HG02970 (cell line): ENCODE results near the gene CAMK2D.

Source experiments
- ATAC-seq: cut with Tn5 transposase; IDR thresholded peaks from one replicate; pipeline ENCODE4 v1.9.1; 2021; ENCODE audit warnings: mild to moderate bottlenecking, moderate library complexity, moderate number of reproducible peaks; ENCODE audit not compliant: unreplicated experiment, low FRiP score

Gene CAMK2D

DNA sequence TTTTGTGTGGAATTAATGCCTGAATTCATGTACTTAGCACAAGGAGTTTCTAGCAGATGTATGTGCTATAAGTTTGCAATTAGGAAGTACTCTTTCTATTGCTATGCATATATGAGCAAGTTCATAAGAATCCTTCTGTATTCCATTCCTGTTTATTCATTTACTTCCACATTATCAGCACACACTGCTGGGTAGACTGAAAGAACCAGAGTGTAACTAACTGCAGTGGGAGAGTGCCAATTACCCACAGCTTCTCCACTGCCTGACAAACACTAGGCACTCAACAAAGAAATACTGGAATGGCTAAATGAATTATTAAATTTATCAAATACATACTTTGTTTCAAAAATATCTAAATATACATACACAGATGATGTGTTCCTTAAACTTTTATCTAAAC lies 219.6 kb downstream of the CAMK2D start:
- no peak for ATAC-seq

DNA sequence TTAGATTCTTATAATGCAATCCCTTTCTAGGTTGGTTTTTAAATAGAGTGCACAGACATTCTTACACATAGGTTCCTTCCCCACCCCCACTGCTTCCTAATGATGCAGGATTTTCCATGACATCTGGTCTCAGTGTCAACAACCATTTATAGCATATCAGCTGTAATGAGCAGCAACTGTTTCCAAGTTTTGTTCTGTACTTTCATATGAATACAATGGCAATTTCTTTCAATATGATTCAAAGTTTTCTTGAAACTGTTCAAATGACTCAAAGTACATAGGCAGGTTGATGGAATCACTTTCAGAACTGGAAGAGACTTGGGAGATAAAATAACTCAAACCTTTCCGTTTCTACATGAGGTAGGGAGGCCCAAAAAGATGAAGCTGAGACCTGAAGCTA lies 220.7 kb downstream of the CAMK2D start:
- no peak for ATAC-seq

DNA sequence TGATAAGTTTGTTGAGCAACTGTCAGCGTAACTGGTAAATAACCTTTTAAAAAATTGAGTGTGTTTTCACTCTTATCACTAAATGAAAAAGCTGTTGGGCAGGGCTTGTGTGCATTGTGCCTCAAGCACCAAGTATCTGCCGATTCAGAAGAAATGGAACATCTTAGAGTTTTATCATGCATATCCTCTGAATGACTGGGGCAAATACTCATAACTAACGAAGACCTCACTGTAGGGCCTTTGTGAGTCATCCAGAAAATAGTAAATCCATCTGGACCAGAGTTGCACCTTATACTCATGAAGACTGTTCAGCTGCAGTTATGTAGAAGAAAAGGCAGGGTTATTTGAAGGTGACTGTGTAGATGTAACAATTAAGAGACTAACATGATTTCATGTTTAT lies 222.1 kb downstream of the CAMK2D start:
- no peak for ATAC-seq

DNA sequence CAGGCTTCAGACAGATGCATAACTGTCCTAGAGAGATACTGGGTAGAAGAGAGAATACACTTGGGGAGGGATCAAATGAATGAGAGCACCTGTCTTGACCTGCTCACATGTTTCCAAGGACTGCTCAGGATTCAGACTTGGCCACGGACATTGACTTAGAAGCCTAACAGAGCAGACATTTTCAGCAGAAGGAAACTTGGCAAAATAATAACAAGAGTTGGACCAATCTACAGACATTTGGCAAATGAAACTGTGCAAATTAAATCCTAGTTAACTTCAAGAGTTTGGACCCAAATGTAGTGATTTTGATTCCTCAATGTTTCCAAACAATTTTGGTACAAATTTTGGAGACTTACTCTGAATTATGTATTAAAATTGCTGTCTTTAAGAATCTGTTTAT lies 223.9 kb downstream of the CAMK2D start:
- no peak for ATAC-seq

DNA sequence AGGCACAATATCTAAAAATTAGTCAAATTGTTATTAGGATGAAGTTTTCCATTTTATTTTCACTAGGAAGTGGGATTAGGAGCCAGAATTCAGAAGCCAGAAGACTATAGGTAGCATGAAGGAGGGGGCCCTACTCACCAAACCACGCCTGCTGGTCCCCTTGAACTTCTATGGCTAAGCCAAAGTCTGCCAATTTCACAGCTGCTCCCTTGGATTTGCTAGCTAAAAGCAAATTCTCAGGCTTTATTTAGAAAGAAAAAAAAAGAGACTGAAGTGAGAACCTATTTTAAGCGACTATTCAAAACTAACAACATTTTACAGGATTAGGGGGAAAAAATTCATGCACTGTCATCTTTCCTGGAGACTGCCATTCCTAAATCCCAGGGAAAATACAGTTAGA lies 224.3 kb downstream of the CAMK2D start:
- no peak for ATAC-seq

- no peak for ATAC-seq
Measured at GRCh38 chr4:113534711-113535110, 226.8 kb downstream of the CAMK2D start.

GRCh38 chr4:113531572-113531971 lies 230.0 kb downstream of the CAMK2D start:
- ATAC-seq, result no peak

DNA sequence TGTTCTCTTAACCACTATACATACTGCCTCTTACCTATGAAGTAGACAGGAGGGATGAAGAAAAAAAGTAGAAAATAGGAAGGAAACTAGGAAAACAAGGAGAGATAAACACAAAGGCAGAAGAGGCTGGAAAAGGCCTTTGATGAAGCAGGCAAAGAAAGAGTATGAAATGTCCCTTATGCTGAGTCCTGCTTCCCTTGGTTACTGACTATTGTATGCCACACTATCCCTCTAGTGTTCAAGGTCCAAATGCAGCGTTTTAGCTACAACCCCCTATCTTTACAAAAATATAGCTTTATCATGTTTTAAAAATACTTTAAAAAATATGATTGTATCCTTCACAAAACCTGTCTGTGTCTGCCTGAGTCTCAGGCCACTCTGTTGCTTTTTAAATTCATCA lies 233.1 kb downstream of the CAMK2D start:
- no peak for ATAC-seq

DNA sequence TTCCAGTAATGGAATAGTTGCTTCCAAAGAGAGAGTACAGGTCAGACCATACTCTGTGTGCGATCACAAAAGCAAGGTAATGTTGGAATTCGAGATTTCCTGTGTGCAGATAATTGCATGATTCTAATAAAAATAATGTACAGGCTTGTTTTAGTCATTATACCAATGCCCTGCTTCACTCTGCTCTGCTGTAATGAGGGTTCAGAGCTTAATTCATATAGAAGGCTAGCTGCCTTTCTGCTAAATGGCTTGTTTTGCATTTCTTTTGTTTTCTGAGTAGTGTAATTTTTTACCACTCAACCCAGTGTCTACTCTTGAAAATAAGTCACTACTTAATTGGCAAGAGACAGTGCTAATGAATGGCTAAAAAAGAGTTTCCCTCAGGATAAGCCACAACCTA lies 236.0 kb downstream of the CAMK2D start:
- no peak for ATAC-seq

GRCh38 chr4:113524505-113525186 lies 236.9 kb downstream of the CAMK2D start:
- ATAC-seq, result peak; percentile 32

DNA sequence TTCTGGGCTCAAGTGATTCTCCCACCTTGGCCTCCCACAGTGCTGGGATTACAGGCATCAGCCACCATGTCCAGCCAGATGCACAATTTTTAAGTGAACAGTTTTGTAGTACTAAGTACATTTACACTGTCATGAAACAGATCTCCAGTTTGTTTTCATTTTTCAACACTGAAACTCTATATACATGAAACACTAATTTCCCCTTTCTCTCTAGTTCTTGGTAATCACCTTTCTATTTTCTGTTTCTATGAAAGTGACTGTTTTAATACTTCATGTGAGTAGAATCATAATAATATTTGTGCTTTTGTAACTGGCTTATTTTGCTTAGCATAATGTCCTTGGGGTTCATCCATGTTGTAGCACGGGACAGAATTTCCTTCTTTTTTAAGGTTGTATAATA lies 237.4 kb downstream of the CAMK2D start:
- ATAC-seq, result peak; percentile 76

GRCh38 chr4:113522433-113522832 lies 239.1 kb downstream of the CAMK2D start:
- no peak for ATAC-seq

- no peak for ATAC-seq
Measured at GRCh38 chr4:113513382-113513781, 248.2 kb downstream of the CAMK2D start.

DNA sequence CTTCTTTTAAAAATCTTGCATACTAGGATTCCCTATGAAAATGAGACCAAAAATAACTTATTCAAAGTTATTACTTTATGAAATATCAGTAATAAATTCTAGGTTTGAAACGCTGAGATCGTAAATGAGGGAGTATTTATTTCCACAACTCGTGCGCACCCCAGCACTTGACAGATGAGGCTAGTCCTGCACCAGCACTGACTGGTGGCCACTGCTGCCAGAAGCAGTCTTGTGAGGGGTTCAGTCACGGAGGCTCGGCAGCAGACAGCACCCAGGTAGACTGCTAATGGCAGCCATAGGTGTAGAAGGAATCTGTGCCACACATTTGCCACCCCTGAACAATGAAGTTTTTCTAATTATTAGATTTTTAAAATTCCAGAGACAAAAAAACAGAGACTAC lies 248.7 kb downstream of the CAMK2D start:
- no peak for ATAC-seq

DNA sequence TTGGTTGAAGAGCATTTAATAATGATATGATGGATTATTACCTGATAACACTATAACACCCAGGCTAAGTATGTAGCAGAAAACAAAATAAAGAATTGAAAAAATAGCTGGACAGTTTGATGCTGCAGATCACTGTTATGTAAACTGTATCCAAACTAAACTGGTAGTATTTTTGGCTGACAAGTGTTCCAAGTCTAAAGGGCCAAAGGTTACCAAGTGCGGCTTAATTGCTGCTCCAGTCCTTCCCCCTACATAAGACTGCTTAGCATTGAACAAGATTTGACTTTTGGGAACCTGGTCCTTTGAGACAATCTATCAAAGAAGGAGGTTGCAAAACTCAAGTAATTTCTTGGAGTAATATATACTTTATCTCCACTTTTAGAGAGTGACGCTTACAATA lies 249.6 kb downstream of the CAMK2D start:
- no peak for ATAC-seq

- no peak for ATAC-seq
Measured at GRCh38 chr4:113509851-113510250, 251.7 kb downstream of the CAMK2D start.

DNA sequence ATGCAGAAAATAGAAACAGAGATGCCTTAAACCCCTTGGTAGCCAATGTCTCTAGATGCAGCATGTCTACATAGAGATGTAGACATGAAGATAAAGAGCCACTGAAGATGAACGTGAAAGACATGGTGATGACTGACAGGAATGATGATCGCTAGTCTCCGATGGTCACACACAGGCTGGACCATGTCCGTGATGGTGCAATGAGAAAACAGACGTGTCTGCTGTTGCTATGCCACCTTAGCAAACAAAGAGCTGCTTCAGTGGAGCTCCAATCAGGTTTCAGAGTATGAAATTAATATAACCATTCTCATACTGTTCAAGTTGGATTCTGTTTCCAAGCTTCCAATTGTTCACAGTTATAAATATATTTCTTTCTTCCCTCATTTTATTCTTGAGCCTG lies 256.5 kb downstream of the CAMK2D start:
- ATAC-seq, result no peak

DNA sequence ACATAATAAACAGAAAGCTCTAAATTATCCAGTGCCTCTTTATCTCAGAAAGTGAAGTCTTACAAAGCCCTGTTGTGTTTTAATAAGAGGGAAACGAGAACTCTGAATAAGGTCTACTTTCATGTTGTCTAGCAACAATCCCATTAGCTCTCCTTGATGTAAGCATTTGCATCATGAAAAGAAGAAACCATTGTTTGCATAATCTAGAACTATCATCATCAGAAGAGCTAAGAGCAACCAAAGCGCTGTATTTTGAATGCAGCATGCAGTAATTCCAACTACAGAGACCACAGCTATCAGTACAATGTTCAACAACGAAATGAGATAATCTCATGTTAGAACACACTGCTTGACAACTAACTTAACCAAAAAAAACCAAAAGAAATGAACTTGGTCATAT lies 257.1 kb downstream of the CAMK2D start:
- ATAC-seq, result no peak

DNA sequence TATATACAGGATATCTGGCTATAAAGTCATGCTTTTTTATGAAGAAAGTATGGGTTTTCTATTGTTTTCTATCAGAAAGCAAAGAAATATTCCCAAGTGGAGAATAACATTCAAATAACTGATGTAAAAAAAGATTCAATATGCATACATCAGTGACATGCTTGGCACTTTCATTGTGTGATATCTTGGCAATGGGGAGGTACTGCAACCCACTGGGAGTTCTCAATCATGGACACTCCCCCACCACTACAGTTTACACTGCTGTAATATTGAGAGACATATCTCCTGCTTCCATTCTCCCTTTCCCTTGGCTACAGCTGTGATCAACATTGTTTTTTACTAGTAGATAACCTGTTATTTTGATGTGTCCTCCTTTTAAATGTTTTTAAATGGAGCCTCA lies 257.8 kb downstream of the CAMK2D start:
- no peak for ATAC-seq

GRCh38 chr4:113502906-113503305 lies 258.6 kb downstream of the CAMK2D start:
- no peak for ATAC-seq

GRCh38 chr4:113502476-113502875 lies 259.1 kb downstream of the CAMK2D start:
- ATAC-seq, result no peak

DNA sequence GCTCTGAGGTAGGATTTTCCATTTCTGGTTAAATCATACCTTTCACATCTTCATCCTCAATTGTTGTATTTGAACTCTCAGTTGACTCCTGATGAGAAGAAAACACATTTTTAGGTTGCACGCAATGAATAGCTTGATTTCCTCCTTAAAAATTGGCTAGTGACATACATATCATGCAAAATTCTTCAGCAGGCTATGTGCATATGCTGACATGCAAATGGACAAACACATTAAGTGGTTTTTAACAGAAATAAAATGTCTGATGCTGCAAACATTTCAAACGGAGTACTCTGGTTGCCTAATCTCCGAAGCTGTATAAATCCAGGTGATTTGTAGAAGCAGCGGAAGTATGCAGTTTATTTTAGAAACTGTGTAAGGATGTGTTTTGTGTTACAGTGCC lies 261.1 kb downstream of the CAMK2D start:
- no peak for ATAC-seq

- no peak for ATAC-seq
Measured at GRCh38 chr4:113499696-113500095, 261.8 kb downstream of the CAMK2D start.
